GM19025 (cell line): ENCODE data around the gene SULF2.

Source experiments
- ATAC-seq: cut with Tn5 transposase; IDR thresholded peaks from one replicate; pipeline ENCODE4 v1.9.1; 2021; ENCODE audit warnings: mild to moderate bottlenecking, low read depth, moderate library complexity; ENCODE audit not compliant: unreplicated experiment

Gene SULF2

GRCh38 chr20:47661714-47662113 is 123.6 kb downstream of the SULF2 start:
- no peak for ATAC-seq

GRCh38 chr20:47660983-47661700 is 124.1 kb downstream of the SULF2 start:
- ATAC-seq, result no peak

- no peak for ATAC-seq
These were observed 124.7 kb downstream of the SULF2 start for GRCh38 chr20:47660602-47660905.

- ATAC-seq, result no peak
These were observed 125.2 kb downstream of the SULF2 start for GRCh38 chr20:47659904-47660601.

GRCh38 chr20:47656318-47656717 is 129.0 kb downstream of the SULF2 start:
- no peak for ATAC-seq

GRCh38 chr20:47655635-47656034 is 129.6 kb downstream of the SULF2 start:
- ATAC-seq, result no peak

GRCh38 chr20:47654370-47654769 is 130.9 kb downstream of the SULF2 start:
- no peak for ATAC-seq

GRCh38 chr20:47653869-47654268 is 131.4 kb downstream of the SULF2 start:
- no peak for ATAC-seq

- ATAC-seq, result no peak
These were observed 132.5 kb downstream of the SULF2 start for GRCh38 chr20:47652794-47653193.

- no peak for ATAC-seq
These were observed 133.0 kb downstream of the SULF2 start for GRCh38 chr20:47652301-47652700.

GRCh38 chr20:47648943-47649342 is 136.3 kb downstream of the SULF2 start:
- ATAC-seq, result no peak

GRCh38 chr20:47647994-47648393 is 137.3 kb downstream of the SULF2 start:
- no peak for ATAC-seq

- no peak for ATAC-seq
These were observed 139.6 kb downstream of the SULF2 start for GRCh38 chr20:47645632-47646031.

- ATAC-seq, result no peak
These were observed 142.7 kb downstream of the SULF2 start for GRCh38 chr20:47642624-47643023.

- ATAC-seq, result no peak
These were observed 143.2 kb downstream of the SULF2 start for GRCh38 chr20:47642118-47642517.

GRCh38 chr20:47638851-47639250 is 146.4 kb downstream of the SULF2 start:
- ATAC-seq, result no peak

- ATAC-seq, result no peak
These were observed 150.0 kb downstream of the SULF2 start for GRCh38 chr20:47635256-47635655.

- no peak for ATAC-seq
These were observed 154.2 kb downstream of the SULF2 start for GRCh38 chr20:47631078-47631477.

GRCh38 chr20:47629907-47630306 is 155.4 kb downstream of the SULF2 start:
- no peak for ATAC-seq

GRCh38 chr20:47627540-47627939 is 157.7 kb downstream of the SULF2 start:
- no peak for ATAC-seq

GRCh38 chr20:47623206-47623605 is 162.1 kb downstream of the SULF2 start:
- no peak for ATAC-seq

- no peak for ATAC-seq
These were observed 163.1 kb downstream of the SULF2 start for GRCh38 chr20:47622118-47622665.
